HG03280 (cell line): ENCODE measurements around the gene PLP2.
"Not testable (repeated sequence)": the region's sequence is repeated elsewhere in the genome, so short reads cannot be mapped to it uniquely, and the experiment has no call there.

Source experiments
- ATAC-seq: cut with Tn5 transposase; IDR thresholded peaks from one replicate; pipeline ENCODE4 v1.9.1; 2021; ENCODE audit warnings: mild to moderate bottlenecking, moderate library complexity; ENCODE audit not compliant: unreplicated experiment

Gene PLP2, protein sequence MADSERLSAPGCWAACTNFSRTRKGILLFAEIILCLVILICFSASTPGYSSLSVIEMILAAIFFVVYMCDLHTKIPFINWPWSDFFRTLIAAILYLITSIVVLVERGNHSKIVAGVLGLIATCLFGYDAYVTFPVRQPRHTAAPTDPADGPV

GRCh38 chrX:49171752-49172279 is at the start of gene PLP2:
PLP2 (plus strand) TSS chrX:49171898; CDS start chrX:49172001, 103 bp downstream.
- ATAC-seq: peak; percentile 37

- no peak for ATAC-seq
Measured at GRCh38 chrX:49122499-49122898, 49.2 kb upstream of the PLP2 start.

GRCh38 chrX:49127742-49128258 is 43.9 kb upstream of the PLP2 start:
- not testable (repeated sequence) for ATAC-seq

- no peak for ATAC-seq
Measured at GRCh38 chrX:49129427-49129826, 42.3 kb upstream of the PLP2 start.

- ATAC-seq: not testable (repeated sequence)
Measured at GRCh38 chrX:49132275-49132674, 39.4 kb upstream of the PLP2 start.

- ATAC-seq: no peak
Measured at GRCh38 chrX:49133759-49134158, 37.9 kb upstream of the PLP2 start.

GRCh38 chrX:49137492-49137891 is 34.2 kb upstream of the PLP2 start:
- no peak for ATAC-seq

DNA sequence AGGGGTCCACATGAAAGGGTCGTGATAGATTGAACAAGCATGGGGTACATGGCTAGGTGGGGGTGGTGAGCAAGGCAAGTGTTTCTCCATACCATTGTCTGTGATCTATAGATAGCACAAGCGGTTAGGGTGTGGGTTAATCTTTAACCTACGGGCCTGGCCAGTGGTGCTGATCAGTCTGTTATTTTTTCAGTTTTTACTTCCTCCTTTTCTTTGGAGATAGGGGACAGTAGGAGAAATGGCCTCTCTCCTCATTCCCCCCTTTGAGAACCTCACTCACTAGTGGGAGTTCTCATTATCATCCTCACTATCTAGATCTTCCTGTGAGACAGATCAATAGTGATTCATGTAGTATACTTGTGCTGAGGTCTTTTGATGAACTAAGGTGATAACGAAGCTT is 32.0 kb upstream of the PLP2 start:
- ATAC-seq: no peak

- ATAC-seq: not testable (repeated sequence)
Measured at GRCh38 chrX:49142264-49142663, 29.4 kb upstream of the PLP2 start.

GRCh38 chrX:49143154-49143553 is 28.5 kb upstream of the PLP2 start:
- ATAC-seq: not testable (repeated sequence)

DNA sequence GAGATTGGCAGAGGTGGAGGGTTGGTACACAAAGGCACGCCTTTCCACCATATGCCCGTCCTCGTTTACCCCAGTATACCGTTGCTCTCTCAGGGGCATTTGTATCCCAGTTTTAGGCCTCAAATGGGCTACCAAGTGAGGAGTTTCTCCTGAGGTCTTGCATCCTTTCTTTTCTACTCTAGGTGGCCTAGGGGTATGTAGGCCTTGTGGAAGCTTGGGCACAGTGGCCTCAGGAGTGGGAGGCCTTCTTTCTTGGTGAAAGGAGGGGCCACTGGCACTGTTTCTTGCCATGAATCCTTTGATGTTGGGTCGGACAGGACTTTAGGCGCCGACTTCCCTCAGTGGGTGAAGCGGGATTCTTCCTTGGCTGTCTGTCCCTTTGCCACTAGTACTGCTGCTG is 24.4 kb upstream of the PLP2 start:
- ATAC-seq: no peak

- ATAC-seq: no peak
Measured at GRCh38 chrX:49147936-49148335, 23.8 kb upstream of the PLP2 start.

- ATAC-seq: not testable (repeated sequence)
Measured at GRCh38 chrX:49148390-49149100, 23.2 kb upstream of the PLP2 start.

DNA sequence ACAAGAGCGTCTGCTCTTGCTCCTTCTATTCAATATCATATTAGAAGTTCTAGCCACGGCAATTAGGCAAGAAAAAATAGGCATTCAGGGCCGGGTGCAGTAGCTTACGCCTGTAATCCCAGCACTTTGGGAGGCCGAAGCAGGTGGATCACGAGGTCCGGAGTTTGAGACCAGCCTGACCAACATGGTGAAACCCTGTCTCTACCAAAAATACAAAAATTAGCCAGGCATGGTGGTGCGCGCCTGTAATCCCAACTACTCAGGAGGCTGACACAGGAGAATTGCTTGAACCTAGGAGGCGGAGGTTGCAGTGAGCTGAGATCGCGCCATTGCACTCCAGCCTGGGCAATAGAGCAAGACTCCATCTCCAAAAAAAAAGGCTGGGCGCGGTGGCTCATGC is 22.4 kb upstream of the PLP2 start:
- not testable (repeated sequence) for ATAC-seq

DNA sequence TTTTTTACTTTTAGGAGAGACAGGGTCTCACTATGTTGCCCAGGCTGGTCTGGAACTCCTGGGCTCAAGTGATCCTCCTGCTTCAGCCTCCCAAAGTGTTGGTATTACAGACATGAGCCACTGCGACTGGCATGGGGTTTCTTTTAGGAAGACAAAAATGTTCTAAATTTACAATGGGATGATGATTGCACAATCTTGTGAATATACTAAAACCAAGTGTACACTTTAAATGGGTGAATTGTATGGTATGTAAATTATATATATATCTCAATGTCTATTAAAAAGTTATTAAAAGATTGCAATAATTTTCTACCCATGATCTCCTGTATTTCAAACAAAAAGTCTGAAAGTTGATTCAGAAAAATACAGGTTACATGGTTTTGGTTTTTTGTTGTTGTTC is 18.2 kb upstream of the PLP2 start:
- ATAC-seq: no peak

DNA sequence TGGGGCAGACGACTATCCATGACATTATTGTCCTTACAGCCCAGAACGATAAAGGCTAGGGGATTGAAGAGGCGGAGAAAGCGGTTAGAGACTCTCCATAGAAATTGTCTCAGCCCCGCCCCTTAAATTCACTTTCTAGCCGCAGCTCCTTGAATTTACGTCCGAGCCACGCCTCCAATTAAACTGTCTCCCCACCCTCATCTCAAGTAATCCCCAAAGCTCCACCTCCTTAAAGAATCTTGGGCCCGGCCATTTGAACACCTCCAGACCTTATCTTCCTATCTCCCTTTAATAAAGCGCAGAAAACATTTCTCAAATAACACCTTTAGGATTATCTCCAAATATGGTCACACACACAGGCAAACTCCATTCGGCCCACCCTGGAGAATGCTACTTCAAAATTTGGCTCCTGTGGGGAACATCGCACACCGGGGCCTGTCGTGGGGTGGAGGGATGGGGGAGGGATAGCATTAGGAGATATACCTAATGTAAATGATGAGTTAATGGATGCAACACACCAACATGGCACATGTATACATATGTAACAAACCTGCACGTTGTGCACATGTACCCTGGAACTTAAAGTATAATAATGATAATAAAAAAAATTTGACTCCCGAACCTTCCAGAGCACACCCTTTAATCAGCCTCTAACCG is 16.3 kb upstream of the PLP2 start:
- peak; percentile 8 for ATAC-seq

DNA sequence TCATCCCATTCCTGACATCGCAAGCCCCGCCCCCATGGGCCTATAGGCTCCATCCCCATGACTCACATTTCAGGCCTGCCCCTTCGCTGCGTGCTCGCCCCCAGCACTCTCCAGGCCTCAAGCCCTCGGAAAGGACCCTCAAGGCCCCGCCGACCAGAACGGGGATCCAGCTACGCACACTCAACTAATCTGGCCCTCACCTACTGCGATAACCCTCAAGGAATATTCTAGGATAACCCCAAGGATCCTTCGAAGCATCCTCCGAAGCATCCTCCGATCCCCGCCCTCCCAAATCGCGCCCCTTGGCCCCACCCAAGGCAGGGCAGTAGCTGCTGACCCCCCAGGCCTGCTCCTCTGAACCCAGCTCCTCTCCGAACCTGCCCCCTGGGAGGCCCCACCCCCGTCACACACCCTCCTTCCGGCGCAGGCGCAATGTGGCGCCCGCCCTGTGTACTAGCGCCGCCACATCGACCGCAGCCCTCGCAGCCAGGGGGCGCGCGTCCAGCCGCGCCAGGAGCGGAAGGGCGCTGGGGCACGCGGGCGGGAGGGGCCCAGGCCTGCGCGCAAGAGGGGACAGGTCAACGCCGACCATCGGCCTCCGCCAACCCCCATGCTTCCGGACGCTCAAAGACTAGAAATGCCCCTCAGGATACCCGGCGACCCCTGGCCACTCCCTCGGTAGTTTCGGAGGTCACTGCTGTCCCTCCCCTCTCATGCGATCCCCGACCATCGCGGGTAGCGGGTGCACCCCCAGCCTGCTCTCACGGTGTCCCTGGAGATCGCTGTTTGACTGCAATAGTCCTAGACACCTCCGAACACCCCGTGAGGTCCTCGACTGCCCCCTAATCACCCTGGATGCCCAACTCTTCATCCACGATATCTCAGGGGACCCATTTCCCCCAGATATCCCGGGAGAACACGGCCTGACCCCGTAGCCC is 15.5 kb upstream of the PLP2 start:
- peak; percentile 94 for ATAC-seq

DNA sequence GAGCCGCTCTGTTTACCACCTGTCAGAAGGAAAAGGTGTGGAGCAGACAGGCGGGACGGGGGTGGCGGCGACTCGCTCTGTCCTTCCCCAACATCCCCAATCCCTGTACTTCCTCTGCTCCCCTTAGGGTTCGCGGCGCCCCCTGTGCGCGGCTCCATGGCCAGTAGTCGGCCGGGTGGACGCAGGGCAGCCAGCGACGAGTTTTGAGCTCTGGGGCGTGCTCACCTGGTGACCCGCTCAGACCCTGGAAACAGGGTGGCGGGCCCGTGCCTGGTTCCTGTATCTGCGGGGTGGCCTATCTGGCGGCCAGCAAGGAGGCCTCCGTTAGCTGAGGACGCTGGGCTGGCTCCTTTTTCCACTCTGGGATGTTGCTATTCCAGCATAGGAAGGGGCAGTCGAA is 14.5 kb upstream of the PLP2 start:
- ATAC-seq: no peak

DNA sequence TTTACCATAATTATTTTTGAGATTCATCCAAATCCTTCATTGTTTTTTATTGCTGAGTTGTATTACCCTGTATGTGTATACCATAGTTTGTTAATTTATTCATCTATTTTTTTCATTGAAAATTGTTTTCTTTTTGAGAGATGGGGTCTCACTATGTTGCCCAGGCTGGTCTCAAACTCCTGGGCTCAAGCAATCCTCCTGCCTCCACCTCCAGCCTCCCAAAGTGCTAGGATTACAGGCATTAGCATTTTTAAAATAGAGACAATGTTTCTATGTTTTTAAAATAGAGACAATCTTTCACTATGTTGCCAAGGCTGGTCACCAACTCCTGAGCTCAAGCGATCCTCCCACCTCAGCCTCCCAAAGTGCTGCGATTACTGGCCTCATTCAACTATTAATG is 10.8 kb upstream of the PLP2 start:
- ATAC-seq: no peak

GRCh38 chrX:49161632-49162031 is 10.1 kb upstream of the PLP2 start:
- ATAC-seq: no peak

- no peak for ATAC-seq
Measured at GRCh38 chrX:49162620-49163019, 9.1 kb upstream of the PLP2 start, which contains the start of gene MAGIX. MAGIX (plus strand) TSS chrX:49162758; CDS start chrX:49162890, 132 bp downstream.
